NT2/D1 (cell line): ENCODE data around the gene PXMP2.

Experiments used
- DNase-seq: peaks from one replicate; pipeline ENCODE4 v3.0.0-alpha.2; 2011; ENCODE audit warnings: low read depth, low spot score
- H3K27me3 ChIP-seq: 2 replicates; pipeline ENCODE4 v1.6.0; 2011; ENCODE audit warnings: mild to moderate bottlenecking; ENCODE audit not compliant: insufficient read length, insufficient read depth
- H3K36me3 ChIP-seq: 2 replicates; pipeline ENCODE4 v1.6.1; 2011; ENCODE audit warnings: mild to moderate bottlenecking, low read length, mixed read lengths; ENCODE audit not compliant: insufficient read depth, insufficient read length
- H3K4me1 ChIP-seq: 2 replicates; pipeline ENCODE4 v1.5.1; 2011; ENCODE audit not compliant: insufficient read depth, insufficient read length
- H3K4me3 ChIP-seq: 2 replicates; pipeline ENCODE4 v1.5.1; 2011; ENCODE audit warnings: low read depth; ENCODE audit not compliant: insufficient read length
- H3K9ac ChIP-seq: 2 replicates; pipeline ENCODE4 v1.6.0; 2011; ENCODE audit warnings: low read depth; ENCODE audit not compliant: insufficient read length
- H3K9me3 ChIP-seq: 2 replicates; pipeline ENCODE4 v1.5.1; 2011; ENCODE audit warnings: mild to moderate bottlenecking, low read length; ENCODE audit not compliant: insufficient read depth
- SUZ12 ChIP-seq: IDR thresholded peaks from 2 replicates; pipeline ENCODE4 v1.6.1; 2011; ENCODE audit not compliant: insufficient read length, insufficient read depth; ENCODE audit errors: extremely low read depth
- YY1 ChIP-seq: IDR thresholded peaks from 2 replicates; pipeline ENCODE4 v1.6.1; 2011; ENCODE audit not compliant: insufficient read length, insufficient read depth
- ZNF274 ChIP-seq: IDR thresholded peaks from 2 replicates; pipeline ENCODE4 v1.6.1; 2011; ENCODE audit warnings: mild to moderate bottlenecking, low read depth, low read length

Gene PXMP2

GRCh38 chr12:132687211-132688164, at the start of gene PXMP2, which contains the start of gene POLE:
Gene PXMP2 (plus strand): TSS chr12:132687587. CDS start chr12:132687671, 84 bp downstream.
Gene POLE (minus strand): TSS chr12:132687342. CDS start chr12:132687315, 27 bp downstream.
- TF ChIP-seq YY1 = no peak
- peak; percentile 64 for TF ChIP-seq SUZ12
- no peak for TF ChIP-seq ZNF274

GRCh38 chr12:132637811-132638210, 49.6 kb upstream of the PXMP2 start:
- Histone ChIP-seq H3K4me1 (peaks cover 6% of the 10 kb centered on the region), H3K4me3 (no peak overlapping the region), H3K9ac (no peak overlapping the region), H3K36me3 (peaks cover 97% of the 10 kb centered on the region), H3K27me3 (no peaks in the 10 kb centered on the region), H3K9me3 (no peaks in the 10 kb centered on the region)
- TF ChIP-seq YY1 (no peak), SUZ12 (no peak), ZNF274 (no peak)
- no peak for DNase-seq

More at GRCh38 chr12:132687211-132688164, at the start of gene PXMP2, which contains the start of gene POLE:
- peak within 1 kb of the TSS; percentile 79 for H3K4me3 ChIP-seq
- H3K9ac ChIP-seq = peak within 1 kb of the TSS; percentile 94
- H3K4me1 ChIP-seq = no peaks in the 10 kb centered on the region
- H3K9me3 ChIP-seq = no peaks in the 10 kb centered on the region
- H3K36me3 ChIP-seq = peaks cover 26% of the 10 kb centered on the region
- H3K27me3 ChIP-seq = peaks cover 19% of the 10 kb centered on the region
- peak; percentile 92 for DNase-seq

- Histone ChIP-seq H3K9ac (no peak overlapping the region), H3K36me3 (peaks cover 97% of the 10 kb centered on the region), H3K9me3 (no peaks in the 10 kb centered on the region), H3K4me1 (peaks cover 6% of the 10 kb centered on the region), H3K27me3 (no peaks in the 10 kb centered on the region), H3K4me3 (no peak overlapping the region)
- no peak for DNase-seq
- TF ChIP-seq YY1 (no peak), SUZ12 (no peak), ZNF274 (no peak)
These were observed 48.6 kb upstream of the PXMP2 start for GRCh38 chr12:132638541-132639408.

- TF ChIP-seq YY1 (no peak), ZNF274 (no peak), SUZ12 (no peak)
- Histone ChIP-seq H3K9me3 (no peaks in the 10 kb centered on the region), H3K36me3 (peaks cover 93% of the 10 kb centered on the region), H3K4me3 (no peak overlapping the region), H3K27me3 (no peaks in the 10 kb centered on the region), H3K4me1 (peaks cover 6% of the 10 kb centered on the region), H3K9ac (no peak overlapping the region)
- no peak for DNase-seq
These were observed 47.3 kb upstream of the PXMP2 start for GRCh38 chr12:132639956-132640520.

- H3K4me3 ChIP-seq = no peak overlapping the region
- peaks cover 6% of the 10 kb centered on the region for H3K4me1 ChIP-seq
- peaks cover 92% of the 10 kb centered on the region for H3K36me3 ChIP-seq
- no peak for TF ChIP-seq ZNF274
- no peak for TF ChIP-seq SUZ12
- TF ChIP-seq YY1 = no peak
- no peak for DNase-seq
- no peaks in the 10 kb centered on the region for H3K9me3 ChIP-seq
- H3K27me3 ChIP-seq = no peaks in the 10 kb centered on the region
- no peak overlapping the region for H3K9ac ChIP-seq
These were observed 46.5 kb upstream of the PXMP2 start for GRCh38 chr12:132640936-132641335.

- no peaks in the 10 kb centered on the region for H3K9me3 ChIP-seq
- no peak overlapping the region for H3K4me3 ChIP-seq
- H3K36me3 ChIP-seq = peaks cover 90% of the 10 kb centered on the region
- peaks cover 3% of the 10 kb centered on the region for H3K4me1 ChIP-seq
- no peaks in the 10 kb centered on the region for H3K27me3 ChIP-seq
- no peak overlapping the region for H3K9ac ChIP-seq
- no peak for DNase-seq
- no peak for TF ChIP-seq YY1
- TF ChIP-seq ZNF274 = no peak
- TF ChIP-seq SUZ12 = no peak
These were observed 45.4 kb upstream of the PXMP2 start for GRCh38 chr12:132641811-132642650.
